Measurements from ENCODE around the gene PTBP3. TPM values are rescaled to one million over a fixed set of nuclear protein-coding genes. Genes with fewer than 3 reads are reported as not detected.
"Not testable (repeated sequence)": the region's sequence is repeated elsewhere in the genome, so short reads cannot be mapped to it uniquely, and the experiment has no call there.

PTBP3 gene
- total and polyA plus RNA-seq, 2 of the 13 experiments (the other 11 are each of a cell fraction or from before 2014, with no cell fraction given), result 52.8 to 61.1 TPM

GRCh38 chr9:112374232-112374631 is 40.8 kb upstream of the PTBP3 start (continued):
- TF ChIP-seq FOXA1 (IDR thresholded peaks at IDR 0.05); GABPA (IDR thresholded peaks at IDR 0.05; ENCODE audit: low read depth, low read length); CREM (CRISPR knock-in tag; IDR thresholded peaks at IDR 0.05): not testable (repeated sequence)
- TF ChIP-seq FOXA1 (CRISPR knock-in tag; IDR thresholded peaks at IDR 0.05) (peak; percentile 71), GABPA (CRISPR knock-in tag; IDR thresholded peaks at IDR 0.05; ENCODE audit: low read depth) (peak; percentile 48; the same call in 1 of the 2 replicates), RCOR2 (CRISPR knock-in tag; IDR thresholded peaks at IDR 0.05) (peak; percentile 55), ZNF589 (CRISPR knock-in tag; conservative IDR thresholded peaks at IDR 0.05) (0 out of 2 replicates have a peak, but pooled peaks have one; percentile 53), ZNF629 (CRISPR knock-in tag; conservative IDR thresholded peaks at IDR 0.05) (0 out of 2 replicates have a peak, but pooled peaks have one; percentile 11), ARID5B (CRISPR knock-in tag; IDR thresholded peaks at IDR 0.05) (peak; percentile 90), ZNF124 (CRISPR knock-in tag; IDR thresholded peaks at IDR 0.05) (0 out of 2 replicates have a peak, but pooled peaks have one; percentile 37), ZSCAN21 (CRISPR knock-in tag; IDR thresholded peaks at IDR 0.05; ENCODE audit: borderline replicate concordance) (peak; percentile 57; the same call in 1 of the 2 replicates), ZNF580 (CRISPR knock-in tag; IDR thresholded peaks at IDR 0.05; ENCODE audit: borderline replicate concordance, low read depth) (peak; percentile 47; the same call in 1 of the 2 replicates), TFAP4 (IDR thresholded peaks at IDR 0.05; ENCODE audit: borderline replicate concordance, low read depth) (peak; percentile 24; the same call in 1 of the 2 replicates), MEF2D (CRISPR knock-in tag; IDR thresholded peaks at IDR 0.05) (peak; percentile 51; the same call in 1 of the 2 replicates), CREM (IDR thresholded peaks at IDR 0.05) (peak; percentile 73; the same call in 1 of the 2 replicates), SPEN (CRISPR knock-in tag; IDR thresholded peaks at IDR 0.05; ENCODE audit: low read depth) (0 out of 2 replicates have a peak, but pooled peaks have one; percentile 34), ZNF24 (IDR thresholded peaks at IDR 0.05) (0 out of 2 replicates have a peak, but pooled peaks have one; percentile 7), ZC3H13 (CRISPR knock-in tag; IDR thresholded peaks at IDR 0.05) (0 out of 2 replicates have a peak, but pooled peaks have one; percentile 56), ZMYM4 (CRISPR knock-in tag; IDR thresholded peaks at IDR 0.05) (peak; percentile 85), ELF1 (CRISPR knock-in tag; IDR thresholded peaks at IDR 0.05) (peak; percentile 37; the same call in 1 of the 2 replicates), HINFP (CRISPR knock-in tag; IDR thresholded peaks at IDR 0.05; ENCODE audit: low read depth) (0 out of 2 replicates have a peak, but pooled peaks have one; percentile 38), ZNF362 (CRISPR knock-in tag; IDR thresholded peaks at IDR 0.05; ENCODE audit: borderline replicate concordance) (peak; percentile 22; the same call in 1 of the 2 replicates), HNF4A (CRISPR knock-in tag; IDR thresholded peaks at IDR 0.05) (peak; percentile 77), DPF2 (CRISPR knock-in tag; IDR thresholded peaks at IDR 0.05; ENCODE audit: borderline replicate concordance, low read depth) (peak; percentile 73; the same call in 1 of the 2 replicates)
